HG02938 (cell line): ENCODE results near the gene ABCA13.

Source experiments
- ATAC-seq: cut with Tn5 transposase; IDR thresholded peaks from one replicate; pipeline ENCODE4 v1.9.1; 2021; ENCODE audit warnings: mild to moderate bottlenecking, moderate library complexity; ENCODE audit not compliant: unreplicated experiment

The ABCA13 gene

DNA sequence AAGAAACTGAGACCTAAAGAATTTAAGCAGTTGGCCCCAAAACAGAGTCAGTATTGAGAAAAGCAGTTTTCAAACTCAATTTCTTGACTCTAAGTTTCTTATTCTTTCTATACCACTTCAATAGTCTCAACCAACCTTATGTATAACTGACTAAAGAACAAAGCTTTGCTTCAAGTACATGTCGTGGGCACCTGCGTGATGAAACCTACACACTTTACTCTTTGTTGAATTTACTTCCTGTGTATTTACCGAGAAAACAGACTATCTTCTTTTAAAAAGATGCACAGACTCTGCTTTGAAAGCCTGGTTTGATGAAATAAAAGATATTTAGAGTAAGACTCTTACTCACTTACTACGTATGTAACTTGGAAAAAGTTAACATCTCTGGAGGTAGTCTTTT lies 455.9 kb downstream of the ABCA13 start:
- no peak for ATAC-seq

DNA sequence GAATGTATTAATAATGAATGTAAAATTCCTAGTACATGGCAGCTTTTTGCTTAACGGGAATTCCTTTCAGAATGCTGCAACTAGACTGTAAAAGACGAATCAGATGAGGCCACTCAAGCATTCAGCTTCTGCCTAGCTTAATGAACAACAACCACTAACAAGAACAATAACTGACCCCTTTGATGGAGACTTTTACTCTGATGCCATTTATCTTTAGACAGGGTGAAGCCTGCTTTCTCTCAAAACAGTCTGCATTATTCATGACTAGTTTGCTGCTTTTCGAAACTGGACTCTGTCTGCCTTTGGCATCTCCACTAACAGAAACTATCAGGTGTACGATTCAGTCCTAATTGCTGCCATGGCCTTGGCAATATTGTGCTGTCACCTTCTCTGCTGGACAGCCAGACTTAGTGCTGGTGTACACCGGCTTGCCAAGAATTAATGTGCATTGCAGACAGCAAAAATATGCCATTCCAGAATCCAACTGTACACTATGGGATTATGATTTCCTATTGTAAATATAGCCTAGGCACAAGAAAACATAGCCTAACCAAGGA lies 457.6 kb downstream of the ABCA13 start:
- ATAC-seq = no peak

DNA sequence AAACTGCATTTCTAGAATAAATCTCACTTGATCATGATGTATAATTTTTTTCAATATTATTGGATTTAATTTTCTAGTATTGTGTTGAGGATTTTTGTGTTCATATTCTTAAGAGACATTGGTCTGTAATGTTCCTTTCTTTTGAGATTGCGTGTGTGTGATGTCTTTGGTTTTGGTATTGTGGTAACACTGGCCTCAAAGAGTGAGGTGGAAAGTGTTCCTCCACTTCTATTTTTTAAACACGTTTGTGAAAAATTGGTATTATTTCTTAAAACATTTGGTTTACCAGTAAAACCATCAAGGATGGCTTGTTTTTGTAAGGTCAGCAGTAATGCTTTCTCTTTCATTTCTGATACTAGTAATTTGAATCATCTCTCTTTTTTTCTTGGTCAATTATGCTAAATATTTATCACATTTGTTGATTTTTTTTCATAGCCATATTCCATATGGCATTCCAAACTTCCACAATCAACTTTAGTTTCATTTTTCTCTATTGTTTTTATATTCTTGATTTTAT lies 462.9 kb downstream of the ABCA13 start:
- ATAC-seq = no peak

DNA sequence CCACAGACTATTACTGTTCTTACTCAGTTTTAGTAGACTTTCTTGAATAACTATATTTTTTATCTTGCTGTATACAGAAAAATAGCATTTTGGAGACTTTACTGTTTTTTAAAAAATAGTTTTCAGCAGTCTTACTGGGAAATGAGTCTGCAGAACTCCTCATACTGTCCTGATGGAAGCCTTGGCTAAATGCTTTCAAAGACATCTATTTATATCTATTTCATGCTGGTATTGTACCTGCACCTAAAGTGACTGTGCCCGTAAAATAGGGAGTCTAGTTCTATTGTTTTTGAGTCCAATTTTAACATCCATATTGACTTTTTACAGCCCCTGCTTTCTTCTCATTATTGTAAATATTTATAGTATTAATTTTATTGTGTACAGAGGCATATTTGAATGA lies 464.5 kb downstream of the ABCA13 start:
- ATAC-seq = no peak

DNA sequence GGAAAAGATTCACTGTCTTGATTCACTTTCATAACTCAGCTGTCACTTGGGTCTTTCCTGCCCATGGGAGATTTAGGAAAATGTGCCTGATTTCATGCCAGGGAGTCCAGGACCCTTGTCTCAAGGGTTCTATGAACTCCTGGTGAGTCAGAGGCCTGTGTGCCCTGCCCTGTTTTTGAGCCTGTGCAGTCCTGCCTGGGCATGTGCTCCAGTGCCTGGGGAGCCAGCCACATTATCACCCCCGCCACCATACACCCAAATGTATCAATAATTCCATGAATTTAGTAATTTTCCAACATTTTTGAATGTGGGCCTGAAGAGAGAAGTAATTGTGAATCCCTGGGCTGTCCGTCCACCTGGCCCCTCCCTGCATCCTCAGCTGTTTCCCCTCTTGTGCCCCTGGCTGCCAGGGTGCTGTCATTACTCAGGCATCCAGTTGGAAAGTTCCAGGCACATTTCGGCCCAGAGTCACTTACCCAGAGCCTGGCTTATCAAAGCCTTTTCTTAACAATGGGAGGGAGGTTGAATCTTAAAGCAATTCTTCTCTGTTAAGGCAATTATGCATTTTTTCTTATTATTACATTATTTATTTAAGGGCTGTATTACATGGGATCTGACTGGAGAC lies 465.2 kb downstream of the ABCA13 start:
- no peak for ATAC-seq

DNA sequence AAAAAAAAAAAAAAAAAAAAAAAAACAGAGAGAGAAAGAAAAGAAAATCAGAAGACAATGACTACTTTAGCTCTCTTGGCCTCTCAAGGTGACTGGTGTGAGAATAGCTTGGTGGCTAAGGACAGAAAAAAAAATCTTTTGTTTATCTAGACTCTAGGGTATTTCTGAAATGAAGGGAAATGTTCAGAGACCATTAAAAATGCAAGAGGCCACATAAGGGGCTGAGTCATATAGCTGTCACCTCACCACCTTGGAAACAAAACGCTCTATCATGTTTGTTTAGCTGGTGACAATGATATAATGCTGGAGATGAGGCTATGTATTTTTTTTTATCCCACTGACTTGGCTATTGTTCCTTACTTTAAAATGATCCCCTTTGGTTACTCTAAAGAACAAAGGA lies 466.1 kb downstream of the ABCA13 start:
- no peak for ATAC-seq

DNA sequence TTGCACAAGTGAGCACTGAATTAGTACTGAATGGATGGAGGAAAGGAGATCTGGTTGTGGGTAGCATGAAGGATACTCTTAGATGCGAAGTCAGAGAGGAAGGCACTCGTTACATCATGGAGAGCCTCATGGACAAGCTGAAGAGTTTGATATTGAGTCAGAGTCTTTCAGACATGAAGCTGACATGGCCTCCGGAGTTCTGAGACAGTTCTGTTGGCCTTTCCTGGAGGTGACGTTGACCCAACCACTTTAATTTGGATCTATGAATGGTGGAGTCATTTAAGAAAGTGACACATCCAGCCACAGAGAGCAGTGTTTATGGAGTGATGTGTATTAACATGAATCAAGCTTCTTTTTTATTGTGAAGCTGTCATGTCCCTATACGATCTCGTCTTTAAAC lies 466.8 kb downstream of the ABCA13 start:
- no peak for ATAC-seq

DNA sequence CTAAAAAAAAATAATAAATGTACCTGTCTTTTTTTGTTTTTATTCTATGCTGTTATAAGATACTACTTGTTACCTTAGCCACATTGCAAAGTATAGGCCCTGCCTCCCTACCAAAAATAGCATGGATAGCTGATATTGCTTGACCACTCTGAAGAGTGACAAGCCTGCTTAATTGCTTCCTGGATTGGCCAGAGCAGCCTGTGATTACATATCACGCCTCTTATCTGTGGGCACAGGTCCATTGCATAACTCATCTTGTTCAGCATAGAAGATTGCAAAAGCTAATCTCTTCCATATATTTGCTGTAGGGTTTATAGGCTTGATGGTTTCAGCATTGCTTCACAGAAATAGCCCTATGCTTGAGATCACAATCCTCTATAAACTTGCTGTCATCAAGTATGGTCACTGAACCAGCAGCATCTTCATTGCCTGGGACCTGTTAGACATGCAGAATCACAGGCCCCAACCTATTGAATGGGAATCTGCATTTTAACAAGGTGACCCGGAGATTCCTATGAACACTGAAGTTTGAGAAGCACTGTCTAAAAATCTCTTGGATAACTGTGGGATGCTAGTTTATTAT lies 472.3 kb downstream of the ABCA13 start:
- ATAC-seq = no peak

DNA sequence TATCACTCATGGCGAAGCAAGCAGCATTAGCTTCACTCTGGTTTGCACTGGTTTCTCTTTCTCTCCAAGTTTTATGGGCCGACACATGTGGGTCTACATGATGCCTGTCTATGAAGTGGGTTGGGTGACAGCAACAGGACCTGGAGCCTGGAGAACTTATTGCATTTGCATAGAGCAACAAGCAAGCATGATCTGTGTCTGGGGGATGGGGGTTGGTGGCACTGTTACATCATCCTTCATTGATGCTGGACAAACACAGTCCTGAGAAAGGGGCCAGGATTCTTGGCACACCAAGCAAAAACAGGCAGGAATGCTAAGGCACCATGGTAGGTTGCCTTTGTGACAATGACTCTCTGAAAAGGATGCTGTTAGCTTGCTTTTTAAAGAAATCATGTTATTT lies 486.9 kb downstream of the ABCA13 start:
- ATAC-seq = no peak

DNA sequence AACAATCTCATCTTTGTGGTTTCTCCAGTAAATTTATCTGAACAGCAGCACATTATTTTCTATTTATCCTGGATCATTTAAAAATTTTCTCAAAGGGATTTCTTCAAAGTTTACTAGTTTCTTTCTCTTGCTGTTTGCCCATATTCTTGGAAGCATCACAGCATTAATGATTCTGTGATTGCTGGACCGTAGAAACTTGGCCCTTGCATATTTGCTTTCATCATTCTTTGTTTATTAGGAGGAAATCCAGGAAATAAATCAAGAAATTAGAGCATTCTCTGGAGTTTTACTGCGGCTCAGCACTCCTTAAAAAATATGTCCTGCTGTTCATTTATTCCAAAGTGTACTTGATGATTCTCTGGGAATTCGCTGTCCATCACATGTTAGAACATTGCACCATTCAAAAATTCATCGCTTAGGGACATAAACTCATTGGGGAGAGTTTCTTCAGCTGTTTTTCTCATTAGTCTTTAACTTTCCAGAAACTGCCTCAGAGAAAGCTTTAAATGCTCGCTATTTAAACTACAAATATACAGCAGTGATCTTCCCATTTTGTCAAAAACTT lies 489.1 kb downstream of the ABCA13 start:
- ATAC-seq = no peak

DNA sequence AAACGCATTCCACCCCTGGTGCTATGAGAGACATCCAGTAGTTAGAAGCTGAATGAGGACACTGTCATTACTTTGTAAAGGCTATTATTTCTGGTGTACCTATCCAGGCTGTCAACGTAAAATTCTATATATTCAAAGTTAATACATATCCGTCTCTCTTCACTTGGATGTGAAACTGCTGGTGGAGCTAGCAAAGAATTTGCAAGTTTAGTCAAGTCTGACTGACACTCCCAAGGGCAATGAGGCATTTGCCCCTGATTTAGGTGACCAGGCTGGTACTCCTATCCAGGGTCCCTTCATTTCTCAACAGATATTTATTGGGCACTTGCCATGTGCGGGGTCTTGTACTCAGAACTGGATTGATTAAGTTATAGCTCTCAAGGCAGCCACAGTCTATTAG lies 493.0 kb downstream of the ABCA13 start:
- ATAC-seq = no peak

DNA sequence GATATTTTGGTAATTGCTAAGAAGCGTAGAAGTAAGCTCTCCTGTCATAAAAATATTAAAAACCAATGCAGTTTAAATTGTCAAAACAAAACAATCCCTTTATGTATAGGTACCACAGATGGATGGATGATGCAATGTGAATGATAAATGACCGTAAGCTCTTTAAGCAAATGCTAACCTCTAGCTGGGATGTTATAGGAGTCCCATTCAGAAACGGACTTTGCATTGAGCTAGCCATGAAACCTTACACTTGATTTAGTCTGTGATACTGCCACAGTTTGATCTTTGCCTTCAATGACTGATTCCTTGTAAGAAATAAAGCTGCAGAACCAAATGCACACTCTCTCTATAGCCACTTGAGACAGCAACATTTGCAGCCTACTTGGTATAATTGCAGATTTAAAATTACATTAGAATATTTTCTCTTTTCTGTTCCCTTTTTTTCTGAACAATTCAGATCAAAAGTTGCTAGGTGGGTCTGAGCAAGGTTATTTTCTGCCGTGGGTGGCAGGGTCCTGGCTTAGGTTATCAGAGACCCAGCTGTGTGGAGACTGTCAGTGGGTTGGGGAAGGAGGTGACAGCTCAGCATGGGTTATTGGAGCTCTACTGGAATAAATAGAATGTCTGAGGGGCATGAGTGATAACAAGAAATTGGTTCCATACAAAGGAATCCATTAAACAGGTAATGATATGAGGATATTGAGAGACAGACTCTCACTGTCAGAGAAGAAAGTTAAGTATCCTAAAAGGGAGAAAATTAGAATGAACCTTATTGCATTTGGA lies 494.3 kb downstream of the ABCA13 start:
- ATAC-seq = no peak

DNA sequence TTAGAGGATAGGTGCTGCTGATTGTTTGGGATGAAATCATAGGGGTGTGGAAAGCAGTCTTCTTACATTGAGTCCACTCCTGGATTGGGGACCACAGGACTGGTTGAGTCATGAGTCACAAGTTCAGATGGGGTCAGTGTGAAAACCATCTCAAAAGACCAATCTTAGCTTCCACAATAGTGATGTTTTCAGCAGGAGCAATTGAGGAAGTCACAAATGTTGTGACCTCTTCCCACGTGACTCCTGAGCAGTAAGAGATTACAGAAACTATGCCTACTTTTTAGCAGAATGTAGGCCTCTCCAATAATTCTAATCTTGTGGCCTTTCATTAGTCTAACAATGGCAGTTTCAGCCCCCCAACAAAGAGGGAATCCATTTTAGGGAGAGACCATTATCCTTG lies 496.1 kb downstream of the ABCA13 start:
- ATAC-seq = no peak

DNA sequence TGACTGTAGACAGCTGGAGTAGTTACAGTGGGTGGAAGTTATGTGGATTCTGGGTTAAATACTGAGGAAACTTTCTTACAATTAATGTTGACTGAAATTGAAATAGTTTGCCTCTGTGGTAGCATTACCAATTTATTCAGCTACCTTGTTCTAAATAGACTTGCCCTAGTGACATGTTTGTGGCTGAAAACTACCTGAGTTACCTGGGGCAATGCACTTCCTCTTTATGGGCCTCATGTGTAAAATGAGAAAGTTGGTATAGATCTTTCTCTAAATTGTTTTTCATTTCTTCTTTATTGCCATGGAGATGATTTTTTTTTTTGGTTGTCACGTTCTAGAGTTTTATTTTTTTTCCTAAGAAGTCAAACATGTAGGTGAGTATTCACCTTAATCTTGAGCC lies 500.4 kb downstream of the ABCA13 start:
- no peak for ATAC-seq

DNA sequence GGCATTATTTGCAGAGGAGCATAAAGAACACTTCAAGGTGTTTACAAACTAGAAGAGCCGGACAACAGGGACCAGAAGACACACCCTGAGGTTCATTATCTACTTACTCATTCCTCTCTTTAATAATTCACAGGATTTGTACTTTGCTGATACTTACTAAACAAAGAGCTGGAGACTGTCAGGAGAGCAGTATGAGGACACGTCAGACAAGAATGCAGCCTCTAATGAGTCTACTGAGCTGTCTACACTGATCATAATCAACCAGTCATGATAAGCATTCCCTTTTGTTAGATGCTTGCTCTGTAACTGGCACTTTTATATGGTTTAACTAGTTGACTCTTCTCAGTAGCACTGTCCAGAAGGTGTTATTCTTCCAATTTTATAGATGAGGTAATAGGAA lies 509.7 kb downstream of the ABCA13 start:
- no peak for ATAC-seq

DNA sequence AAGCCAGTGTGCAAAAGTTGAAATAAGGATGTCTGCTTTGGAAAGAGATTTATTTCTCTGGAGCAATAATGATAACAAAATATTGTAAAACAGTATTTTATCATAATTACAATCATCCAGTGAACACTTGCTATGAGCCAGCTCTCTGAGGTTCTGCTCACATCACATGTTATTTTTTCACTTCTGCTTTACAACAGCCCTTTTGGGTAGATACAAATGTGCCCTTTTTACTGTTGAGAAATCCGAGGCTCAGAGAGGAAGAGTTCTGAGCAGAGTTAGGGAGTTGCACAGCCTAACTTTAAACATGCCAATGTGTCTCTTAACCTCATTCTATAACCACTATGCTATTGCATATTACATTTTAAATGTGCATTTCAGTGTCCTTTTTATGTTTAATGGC lies 520.5 kb downstream of the ABCA13 start:
- ATAC-seq = no peak
